Measurements from ENCODE around the gene TACC2.

TACC2 gene

DNA sequence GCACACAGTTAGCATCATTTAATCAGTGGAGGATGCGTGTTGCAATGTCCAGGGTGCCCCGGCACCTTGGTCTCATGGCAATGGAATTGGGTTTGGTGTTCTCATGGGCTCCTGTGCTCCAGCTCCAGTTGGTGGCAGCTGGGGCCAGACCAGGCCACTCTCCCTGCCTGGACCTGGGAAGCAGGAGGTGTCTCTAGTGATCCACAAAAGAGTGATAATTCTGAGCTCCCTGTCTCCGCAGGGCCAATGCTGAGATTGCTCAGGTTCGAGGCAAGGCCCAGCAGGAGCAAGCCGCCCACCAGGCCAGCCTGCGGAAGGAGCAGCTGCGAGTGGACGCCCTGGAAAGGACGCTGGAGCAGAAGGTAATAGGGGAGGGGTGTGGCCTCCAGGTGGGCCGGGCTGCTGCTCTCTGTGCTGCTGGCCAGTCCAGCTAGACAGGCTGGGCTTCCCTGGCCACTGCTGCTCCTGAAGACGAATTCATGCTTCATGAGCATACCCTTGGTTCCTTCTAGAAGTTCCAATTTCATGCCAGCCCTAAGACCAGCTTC, 260.4 kb downstream of the TACC2 start:
- no peak overlapping the region for H3K4me3 ChIP-seq (ENCODE audit: low read length)
- peaks cover under 1% of the 10 kb centered on the region for H3K4me1 ChIP-seq (ENCODE audit: insufficient read depth, low read length)
- H3K36me3 ChIP-seq (ENCODE audit: insufficient read depth, low read length) = peaks cover 78% of the 10 kb centered on the region
- H3K9me3 ChIP-seq (ENCODE audit: low read length) = no peaks in the 10 kb centered on the region
- H3K27me3 ChIP-seq (ENCODE audit: insufficient read depth, low read length) = no peaks in the 10 kb centered on the region
- H2AFZ ChIP-seq (ENCODE audit: low read depth, low read length) = no peak overlapping the region

DNA sequence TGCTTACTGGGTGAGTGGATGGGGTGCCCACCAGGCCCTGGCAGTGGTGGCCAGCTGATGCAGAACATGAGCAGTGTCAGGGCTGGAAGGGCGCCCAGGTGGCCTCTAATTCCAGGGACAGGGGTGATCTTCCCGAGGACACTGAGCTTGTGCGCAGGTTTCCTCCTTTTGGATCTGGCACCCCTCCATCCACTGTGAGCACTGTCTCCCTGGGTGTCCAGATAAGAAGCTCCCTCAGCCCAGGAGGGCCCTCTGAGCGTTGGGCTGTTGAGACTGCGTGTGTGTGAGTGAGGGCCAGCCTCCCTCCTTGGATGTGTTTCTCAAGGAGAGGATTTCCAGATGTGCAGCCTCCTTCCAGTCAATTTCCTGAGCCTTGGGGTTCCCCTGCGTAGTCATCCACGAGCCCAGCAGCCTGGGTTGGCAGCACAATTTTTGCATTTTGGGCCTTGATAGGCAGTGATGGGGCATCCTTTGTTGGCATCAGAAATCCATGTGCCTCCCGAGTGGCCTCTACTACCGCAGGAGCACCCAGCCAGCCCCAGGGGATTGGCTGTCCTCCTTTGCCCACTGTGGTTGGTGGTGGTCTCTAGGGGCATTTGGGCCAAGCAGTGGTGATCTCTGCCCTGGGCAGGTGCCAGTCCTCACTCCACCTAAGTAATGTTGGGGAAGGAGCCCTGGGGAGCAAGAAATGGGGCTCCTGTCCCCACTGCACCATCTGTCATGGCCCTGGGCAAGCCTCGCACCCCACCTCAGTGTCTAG, 261.2 kb downstream of the TACC2 start:
- H3K9me3 ChIP-seq (ENCODE audit: low read length) = no peaks in the 10 kb centered on the region
- H3K4me1 ChIP-seq (ENCODE audit: insufficient read depth, low read length) = no peaks in the 10 kb centered on the region
- no peaks in the 10 kb centered on the region for H3K27me3 ChIP-seq (ENCODE audit: insufficient read depth, low read length)
- no peak overlapping the region for H2AFZ ChIP-seq (ENCODE audit: low read depth, low read length)
- H3K36me3 ChIP-seq (ENCODE audit: insufficient read depth, low read length) = peaks cover 76% of the 10 kb centered on the region
- H3K4me3 ChIP-seq (ENCODE audit: low read length) = no peak overlapping the region

DNA sequence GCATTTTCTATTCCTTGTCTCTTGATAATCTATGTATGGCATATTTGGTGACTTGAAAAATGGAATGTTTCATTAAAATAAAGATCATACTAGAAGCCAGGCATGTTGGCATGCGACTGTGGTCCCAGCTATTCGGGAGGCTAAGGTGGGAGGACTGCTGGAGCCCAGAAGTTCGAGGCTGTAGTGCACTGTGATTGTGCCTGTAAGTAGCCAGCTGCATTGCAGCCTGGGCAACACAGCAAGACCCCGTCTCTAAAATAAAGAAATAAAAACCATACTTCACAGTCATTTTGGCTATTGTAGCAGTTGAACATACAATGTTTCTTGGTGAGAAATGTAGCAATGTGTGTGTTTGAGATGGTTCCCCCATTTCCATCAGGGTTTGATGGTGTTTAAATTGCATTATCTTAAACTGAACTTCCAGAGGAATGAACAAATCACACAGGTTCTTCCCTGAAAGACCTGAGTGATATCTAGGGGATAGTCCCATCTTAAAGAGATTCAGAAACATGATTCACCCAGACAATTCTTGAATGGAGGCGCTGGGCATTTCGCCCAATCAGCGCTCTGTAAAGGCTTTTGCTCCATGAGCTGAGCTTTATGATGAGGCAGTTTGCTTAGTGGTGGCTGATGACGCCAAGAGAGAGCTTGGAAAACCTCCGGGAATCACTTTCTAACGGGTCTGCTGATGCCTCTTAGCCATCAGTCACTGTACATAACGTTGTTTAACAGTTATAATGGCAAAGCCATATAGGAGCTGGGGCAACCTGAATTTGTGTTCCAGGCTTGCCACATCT, 262.7 kb downstream of the TACC2 start:
- peaks cover 78% of the 10 kb centered on the region for H3K36me3 ChIP-seq (ENCODE audit: insufficient read depth, low read length)
- no peaks in the 10 kb centered on the region for H3K9me3 ChIP-seq (ENCODE audit: low read length)
- H2AFZ ChIP-seq (ENCODE audit: low read depth, low read length) = no peak overlapping the region
- no peak overlapping the region for H3K4me3 ChIP-seq (ENCODE audit: low read length)
- no peaks in the 10 kb centered on the region for H3K27me3 ChIP-seq (ENCODE audit: insufficient read depth, low read length)
- H3K4me1 ChIP-seq (ENCODE audit: insufficient read depth, low read length) = no peaks in the 10 kb centered on the region

DNA sequence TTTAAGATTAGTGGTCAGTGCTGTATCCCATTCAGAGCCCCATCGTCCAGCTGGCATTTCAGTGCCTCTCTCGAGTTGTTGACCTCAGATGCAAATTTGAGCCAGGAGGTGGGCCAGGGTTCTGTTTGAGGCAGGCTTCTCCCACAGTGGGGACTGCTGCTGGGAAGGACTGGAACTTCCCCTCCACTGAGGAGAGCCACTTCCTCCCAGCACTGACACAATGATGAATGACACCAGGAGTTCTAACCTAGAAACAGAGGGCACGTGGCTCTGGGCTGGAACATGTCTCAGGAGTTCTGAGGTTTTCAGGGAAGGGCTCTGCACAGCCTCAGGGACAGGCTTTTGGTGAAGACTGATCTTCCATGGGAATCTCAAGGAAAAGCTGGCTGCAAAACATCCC, 263.8 kb downstream of the TACC2 start:
- H3K4me3 ChIP-seq (ENCODE audit: low read length) = no peak overlapping the region
- no peaks in the 10 kb centered on the region for H3K27me3 ChIP-seq (ENCODE audit: insufficient read depth, low read length)
- no peaks in the 10 kb centered on the region for H3K9me3 ChIP-seq (ENCODE audit: low read length)
- H3K4me1 ChIP-seq (ENCODE audit: insufficient read depth, low read length) = no peaks in the 10 kb centered on the region
- peaks cover 74% of the 10 kb centered on the region for H3K36me3 ChIP-seq (ENCODE audit: insufficient read depth, low read length)
- H2AFZ ChIP-seq (ENCODE audit: low read depth, low read length) = no peak overlapping the region

DNA sequence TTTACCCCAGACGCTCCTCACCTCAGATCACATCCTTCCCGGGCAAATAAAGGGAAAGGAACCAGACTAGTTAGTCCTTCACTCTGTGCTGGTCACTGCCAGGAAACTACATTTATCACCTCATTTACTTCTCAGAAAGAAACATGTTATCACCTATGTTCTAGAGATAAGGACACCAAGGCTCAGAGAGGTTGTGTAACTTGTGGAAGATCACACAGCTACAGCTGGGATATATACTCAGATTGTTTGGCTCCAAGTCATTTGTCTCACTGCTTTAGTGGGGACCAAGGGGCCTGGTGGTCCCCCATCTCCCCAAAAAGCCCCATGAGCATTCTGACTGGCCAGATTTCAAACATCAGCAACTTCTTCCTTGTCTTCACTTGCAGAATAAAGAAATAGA, 264.6 kb downstream of the TACC2 start:
- H3K9me3 ChIP-seq (ENCODE audit: low read length) = no peaks in the 10 kb centered on the region
- no peaks in the 10 kb centered on the region for H3K4me1 ChIP-seq (ENCODE audit: insufficient read depth, low read length)
- no peak overlapping the region for H2AFZ ChIP-seq (ENCODE audit: low read depth, low read length)
- peaks cover 67% of the 10 kb centered on the region for H3K36me3 ChIP-seq (ENCODE audit: insufficient read depth, low read length)
- no peaks in the 10 kb centered on the region for H3K27me3 ChIP-seq (ENCODE audit: insufficient read depth, low read length)
- no peak overlapping the region for H3K4me3 ChIP-seq (ENCODE audit: low read length)

DNA sequence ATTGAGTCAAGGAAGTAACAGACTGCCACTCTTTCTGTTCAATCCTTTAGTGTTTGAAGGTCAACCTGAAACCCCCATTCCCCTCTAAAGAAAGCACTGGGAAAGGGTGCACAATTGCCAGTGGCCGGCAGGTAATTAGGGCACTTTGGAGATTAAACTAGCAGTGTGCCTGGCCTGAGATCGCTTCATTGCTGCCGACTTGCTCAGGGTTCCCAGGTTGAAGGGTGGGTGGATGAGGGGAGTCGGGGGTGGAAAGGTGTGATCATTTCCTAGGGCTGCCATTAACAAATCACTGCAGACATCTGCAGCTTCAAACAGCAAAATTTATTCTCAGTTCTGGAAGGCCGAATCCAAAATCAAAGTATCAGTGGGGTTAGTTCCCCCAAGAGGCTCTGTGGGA, 265.9 kb downstream of the TACC2 start:
- Histone ChIP-seq H3K4me3 (ENCODE audit: low read length) (no peak overlapping the region), H3K9me3 (ENCODE audit: low read length) (no peaks in the 10 kb centered on the region), H3K4me1 (ENCODE audit: insufficient read depth, low read length) (no peaks in the 10 kb centered on the region), H3K27me3 (ENCODE audit: insufficient read depth, low read length) (no peaks in the 10 kb centered on the region), H2AFZ (ENCODE audit: low read depth, low read length) (no peak overlapping the region), H3K36me3 (ENCODE audit: insufficient read depth, low read length) (peaks cover 55% of the 10 kb centered on the region)

DNA sequence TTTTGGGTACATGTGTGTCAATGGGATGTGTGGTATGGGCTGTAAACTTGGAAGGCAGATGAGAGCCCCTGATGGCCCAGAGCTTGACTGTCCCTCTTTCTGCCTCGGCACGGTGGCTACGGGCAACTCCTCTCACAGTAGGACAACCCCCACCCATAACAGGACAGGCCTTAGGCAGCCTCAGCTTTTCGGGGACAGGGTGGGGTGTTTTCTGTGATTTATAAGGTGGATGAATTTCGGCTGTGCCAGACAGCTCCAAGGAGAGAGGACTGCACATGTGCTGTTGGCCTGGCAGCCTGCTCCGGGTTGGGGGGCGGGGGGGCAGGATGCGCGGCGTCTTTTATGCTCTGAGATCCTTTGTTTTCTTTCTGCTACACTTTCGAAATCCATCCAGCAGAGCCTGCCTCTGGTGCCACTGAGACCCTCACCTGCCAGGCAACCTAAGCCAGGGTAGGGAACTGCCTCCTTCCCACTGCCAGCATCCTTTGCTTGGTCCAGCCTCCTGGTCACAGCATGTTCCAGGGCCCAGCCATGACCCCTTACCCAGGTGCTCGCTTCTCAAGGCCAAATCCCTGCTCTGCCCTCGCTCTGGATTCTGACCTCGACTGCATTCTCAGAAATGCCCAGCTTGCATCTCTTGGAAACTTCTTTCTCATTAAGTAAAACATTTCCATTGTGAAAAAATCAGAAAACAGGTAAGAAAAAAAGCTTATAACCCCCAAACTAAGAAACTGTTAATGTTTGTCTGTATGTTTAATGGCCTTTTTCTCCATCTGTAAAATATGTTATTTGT, 266.7 kb downstream of the TACC2 start:
- H3K9me3 ChIP-seq (ENCODE audit: low read length) = no peaks in the 10 kb centered on the region
- H3K4me1 ChIP-seq (ENCODE audit: insufficient read depth, low read length) = no peaks in the 10 kb centered on the region
- H3K4me3 ChIP-seq (ENCODE audit: low read length) = no peak overlapping the region
- peaks cover 51% of the 10 kb centered on the region for H3K36me3 ChIP-seq (ENCODE audit: insufficient read depth, low read length)
- no peaks in the 10 kb centered on the region for H3K27me3 ChIP-seq (ENCODE audit: insufficient read depth, low read length)
- H2AFZ ChIP-seq (ENCODE audit: low read depth, low read length) = no peak overlapping the region

DNA sequence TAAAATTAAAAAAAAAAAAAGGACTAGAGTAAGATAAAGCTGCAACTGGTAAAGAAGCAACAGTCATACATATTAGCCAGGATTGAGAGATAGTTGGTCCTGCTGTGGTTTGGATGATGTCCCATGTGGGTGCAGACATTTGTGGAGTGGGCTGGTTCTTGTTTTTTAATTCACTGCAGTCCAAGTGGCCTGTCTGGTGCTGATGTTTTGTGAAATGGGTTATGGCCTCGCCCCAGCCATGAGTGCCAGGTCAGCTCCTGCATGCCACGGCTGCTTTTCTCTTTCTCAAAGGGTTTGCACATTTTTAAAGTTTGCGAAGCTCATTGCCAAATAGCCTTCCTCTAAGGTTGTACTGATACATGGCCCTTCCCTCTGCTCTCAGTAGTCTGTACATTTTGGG, 268.1 kb downstream of the TACC2 start:
- Histone ChIP-seq H2AFZ (ENCODE audit: low read depth, low read length) (no peak overlapping the region), H3K27me3 (ENCODE audit: insufficient read depth, low read length) (no peaks in the 10 kb centered on the region)

DNA sequence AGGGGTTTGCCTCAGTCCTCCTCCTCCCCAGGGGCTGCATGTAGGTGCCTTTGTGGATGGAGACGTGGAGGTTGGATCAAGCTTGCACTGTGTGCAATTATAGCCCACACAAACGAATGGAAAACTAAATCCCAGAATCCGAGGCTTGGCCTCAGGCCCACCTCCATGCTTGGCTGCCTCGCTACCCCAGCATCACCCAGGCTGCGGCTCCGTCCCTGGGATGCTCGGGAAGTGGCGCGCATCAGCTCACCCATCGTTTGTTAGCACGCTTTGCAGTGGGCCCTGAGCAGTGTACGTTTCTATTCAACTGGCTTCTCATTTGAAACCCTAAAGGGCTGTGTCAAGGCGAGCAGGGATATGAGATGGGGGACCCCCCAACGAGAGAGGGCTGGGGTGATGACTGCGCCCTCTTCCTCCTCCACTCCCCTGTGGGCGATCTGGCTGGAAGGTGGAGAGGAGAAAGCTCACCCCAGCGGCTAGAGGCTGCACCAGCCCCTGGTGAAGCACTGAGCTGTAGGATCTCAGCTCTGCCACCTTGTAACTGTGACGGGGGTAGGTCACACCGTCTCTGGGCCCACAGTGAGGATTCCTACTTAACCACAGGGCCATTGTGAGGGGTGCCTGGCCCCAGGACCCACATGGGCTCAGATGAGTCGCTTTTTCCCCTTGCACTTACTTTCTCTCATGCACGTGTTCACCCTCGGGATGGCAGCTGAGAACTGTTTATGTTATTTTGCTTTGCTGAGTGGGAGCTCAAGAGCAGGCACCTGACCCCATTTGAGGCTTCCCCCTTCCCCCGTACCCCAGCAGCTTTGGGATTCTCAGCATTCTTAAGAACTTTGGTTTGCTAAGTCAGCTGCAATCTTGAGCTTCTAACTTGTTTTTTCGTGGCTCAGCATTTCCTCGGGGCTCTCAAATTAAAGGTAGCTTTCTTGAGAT, 269.4 kb downstream of the TACC2 start:
- Histone ChIP-seq H3K9me3 (ENCODE audit: low read length) (no peaks in the 10 kb centered on the region), H3K36me3 (ENCODE audit: insufficient read depth, low read length) (peaks cover 31% of the 10 kb centered on the region), H2AFZ (ENCODE audit: low read depth, low read length) (no peak overlapping the region), H3K4me3 (ENCODE audit: low read length) (no peak overlapping the region), H3K27me3 (ENCODE audit: insufficient read depth, low read length) (no peaks in the 10 kb centered on the region), H3K4me1 (ENCODE audit: insufficient read depth, low read length) (no peaks in the 10 kb centered on the region)

More for the DNA sequence above, 268.1 kb downstream of the TACC2 start:
- Histone ChIP-seq H3K36me3 (ENCODE audit: insufficient read depth, low read length) (peaks cover 42% of the 10 kb centered on the region), H3K9me3 (ENCODE audit: low read length) (no peaks in the 10 kb centered on the region), H3K4me3 (ENCODE audit: low read length) (no peak overlapping the region), H3K4me1 (ENCODE audit: insufficient read depth, low read length) (no peaks in the 10 kb centered on the region)

DNA sequence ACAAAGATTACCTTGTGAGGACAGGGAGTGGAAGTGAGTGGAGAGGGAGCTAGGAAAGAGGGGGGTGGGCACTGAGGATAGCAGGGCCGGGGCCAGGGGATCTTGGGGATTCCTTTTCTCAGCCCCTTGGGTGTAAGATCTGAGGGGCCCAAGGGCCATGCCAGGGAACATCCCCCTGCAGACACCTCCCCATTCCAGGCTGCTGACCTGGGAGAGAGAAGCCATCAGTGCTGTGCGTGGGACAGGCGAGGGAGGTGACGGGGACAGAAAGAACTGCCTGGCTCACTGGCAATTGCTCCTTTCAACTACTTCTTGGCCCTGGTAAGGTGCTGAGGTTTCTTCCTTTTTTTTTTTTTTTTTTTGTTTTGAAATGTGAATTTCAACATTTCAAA, 270.1 kb downstream of the TACC2 start:
- H2AFZ ChIP-seq (ENCODE audit: low read depth, low read length) = no peak overlapping the region
- H3K27me3 ChIP-seq (ENCODE audit: insufficient read depth, low read length) = no peaks in the 10 kb centered on the region
- no peak overlapping the region for H3K4me3 ChIP-seq (ENCODE audit: low read length)
- H3K9me3 ChIP-seq (ENCODE audit: low read length) = no peaks in the 10 kb centered on the region
- peaks cover 25% of the 10 kb centered on the region for H3K36me3 ChIP-seq (ENCODE audit: insufficient read depth, low read length)
- H3K4me1 ChIP-seq (ENCODE audit: insufficient read depth, low read length) = no peaks in the 10 kb centered on the region

DNA sequence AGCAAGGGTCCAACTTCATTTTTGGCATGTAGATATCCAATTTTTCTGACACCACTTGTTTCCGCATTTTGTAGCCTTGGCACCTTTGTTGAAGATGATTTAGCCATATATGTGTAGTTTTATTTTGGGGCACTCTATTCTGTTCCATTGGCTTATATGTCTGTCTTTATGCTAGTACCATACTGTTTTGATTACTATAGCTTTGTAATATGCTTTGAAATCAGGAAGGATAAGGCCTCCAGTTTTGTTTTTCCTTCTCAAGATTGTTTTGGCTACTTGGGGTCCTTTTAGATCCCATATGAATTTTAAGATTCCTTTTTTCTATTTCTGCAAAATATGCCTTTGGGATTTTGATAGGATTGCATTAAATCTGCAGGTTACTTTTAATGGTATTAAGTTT, 272.6 kb downstream of the TACC2 start:
- H3K4me1 ChIP-seq (ENCODE audit: insufficient read depth, low read length) = peaks cover 3% of the 10 kb centered on the region
- H3K36me3 ChIP-seq (ENCODE audit: insufficient read depth, low read length) = peaks cover 8% of the 10 kb centered on the region
- H3K4me3 ChIP-seq (ENCODE audit: low read length) = no peak overlapping the region
- H3K27me3 ChIP-seq (ENCODE audit: insufficient read depth, low read length) = no peaks in the 10 kb centered on the region
- H2AFZ ChIP-seq (ENCODE audit: low read depth, low read length) = no peak overlapping the region
- no peaks in the 10 kb centered on the region for H3K9me3 ChIP-seq (ENCODE audit: low read length)

DNA sequence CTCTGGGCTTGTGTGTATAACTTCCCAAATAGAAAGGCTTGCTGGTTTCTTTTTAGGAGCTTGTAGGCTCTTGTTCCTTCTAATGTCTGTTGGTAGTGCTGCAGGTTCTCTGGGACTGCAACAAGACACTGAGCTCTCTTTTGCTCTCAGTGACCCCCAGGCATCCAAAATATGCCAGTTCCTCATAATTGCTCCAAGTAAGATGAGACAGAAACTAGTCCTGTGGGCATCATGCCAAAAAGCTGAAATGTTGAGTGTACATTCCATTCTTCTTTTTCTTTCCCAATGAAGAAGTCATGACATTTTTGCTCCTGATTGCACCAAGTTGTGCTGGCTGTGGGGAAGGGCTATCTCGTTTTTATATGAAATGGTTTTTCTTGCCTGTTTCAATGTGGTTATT, 275.0 kb downstream of the TACC2 start:
- Histone ChIP-seq H3K36me3 (ENCODE audit: insufficient read depth, low read length) (peaks cover 3% of the 10 kb centered on the region), H3K4me3 (ENCODE audit: low read length) (no peak overlapping the region), H2AFZ (ENCODE audit: low read depth, low read length) (no peak overlapping the region), H3K4me1 (ENCODE audit: insufficient read depth, low read length) (peaks cover 3% of the 10 kb centered on the region), H3K9me3 (ENCODE audit: low read length) (no peaks in the 10 kb centered on the region), H3K27me3 (ENCODE audit: insufficient read depth, low read length) (no peaks in the 10 kb centered on the region)
